GM18526 (cell line): ENCODE results near the gene ST7.

Experiments
- POLR2A ChIP-seq: IDR thresholded peaks from 3 replicates; pipeline ENCODE4 v1.6.1; 2011; ENCODE audit not compliant: insufficient read length; ENCODE audit errors: extremely low read depth

The ST7 gene

GRCh38 chr7:117012284-117012683, 59.0 kb downstream of the ST7 start:
- TF ChIP-seq POLR2A, result no peak

GRCh38 chr7:117012696-117013095, 59.4 kb downstream of the ST7 start:
- no peak for TF ChIP-seq POLR2A

GRCh38 chr7:117014099-117014656, 60.9 kb downstream of the ST7 start:
- no peak for TF ChIP-seq POLR2A

- TF ChIP-seq POLR2A, result no peak
Measured at GRCh38 chr7:117014673-117015133, 61.4 kb downstream of the ST7 start.

GRCh38 chr7:117015258-117016184, 62.2 kb downstream of the ST7 start:
- no peak for TF ChIP-seq POLR2A

GRCh38 chr7:117017017-117017451, 63.7 kb downstream of the ST7 start:
- TF ChIP-seq POLR2A, result no peak

GRCh38 chr7:117017702-117018266, 64.5 kb downstream of the ST7 start:
- no peak for TF ChIP-seq POLR2A

- TF ChIP-seq POLR2A, result no peak
Measured at GRCh38 chr7:117018713-117019112, 65.4 kb downstream of the ST7 start.

GRCh38 chr7:117019287-117019686, 66.0 kb downstream of the ST7 start:
- TF ChIP-seq POLR2A, result no peak

- no peak for TF ChIP-seq POLR2A
Measured at GRCh38 chr7:117019786-117020590, 66.7 kb downstream of the ST7 start.

- no peak for TF ChIP-seq POLR2A
Measured at GRCh38 chr7:117020591-117020973, 67.3 kb downstream of the ST7 start.

GRCh38 chr7:117021366-117021765, 68.1 kb downstream of the ST7 start:
- TF ChIP-seq POLR2A, result no peak

GRCh38 chr7:117021986-117022385, 68.7 kb downstream of the ST7 start:
- TF ChIP-seq POLR2A, result no peak

GRCh38 chr7:117023325-117023854, 70.1 kb downstream of the ST7 start:
- TF ChIP-seq POLR2A, result no peak

- no peak for TF ChIP-seq POLR2A
Measured at GRCh38 chr7:117024811-117025210, 71.5 kb downstream of the ST7 start.
